Daoy (cell line): ENCODE data around the gene TP53AIP1. TPM values are rescaled to one million over a fixed set of nuclear protein-coding genes. Genes with fewer than 3 reads are reported as not detected.

Experiments used
- DNase-seq: peaks from one replicate; pipeline ENCODE4 v3.0.0-alpha.2; 2015; ENCODE audit warnings: low read depth
- total RNA-seq: library from RNA; depleted of rRNA; stranded (reverse); fragments of >200 nt; shearing (Covaris generic); gene quantifications from 2 replicates; pipeline ENCODE4 v1.2.3, GENCODE V29; 2014; rRNA removed

TP53AIP1 gene
- not detected in 2 replicates for total RNA-seq

GRCh38 chr11:128942817-128943427 lies at the start of gene TP53AIP1:
Gene TP53AIP1 (minus strand): TSS chr11:128942871. CDS start chr11:128937818, 5,053 bp downstream.
- DNase-seq = no peak

GRCh38 chr11:128988242-128988970 lies 45.7 kb upstream of the TP53AIP1 start:
- DNase-seq = no peak

GRCh38 chr11:128985880-128986279 lies 43.2 kb upstream of the TP53AIP1 start:
- DNase-seq = no peak

DNA sequence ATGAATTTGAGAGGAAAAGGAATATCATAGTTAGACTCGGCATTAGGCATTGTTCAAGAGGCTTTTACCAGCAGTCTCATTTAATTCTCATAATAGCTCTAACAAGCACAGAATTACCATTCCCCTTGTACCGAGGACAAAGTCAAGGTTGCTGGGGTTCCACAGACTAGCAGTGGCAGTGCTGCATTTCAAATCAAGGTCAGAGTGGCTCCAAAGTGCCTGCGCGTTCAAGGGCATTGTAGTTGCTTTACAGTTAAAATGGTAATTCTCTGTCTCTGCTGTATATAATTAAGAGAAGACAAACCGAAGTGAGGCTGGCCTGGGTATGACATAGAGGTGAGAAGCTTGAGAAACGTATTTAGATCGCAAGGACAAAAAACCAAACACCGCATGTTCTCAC lies 40.4 kb upstream of the TP53AIP1 start:
- DNase-seq = no peak

- no peak for DNase-seq
Observed at GRCh38 chr11:128981254-128981653, 38.6 kb upstream of the TP53AIP1 start.

DNA sequence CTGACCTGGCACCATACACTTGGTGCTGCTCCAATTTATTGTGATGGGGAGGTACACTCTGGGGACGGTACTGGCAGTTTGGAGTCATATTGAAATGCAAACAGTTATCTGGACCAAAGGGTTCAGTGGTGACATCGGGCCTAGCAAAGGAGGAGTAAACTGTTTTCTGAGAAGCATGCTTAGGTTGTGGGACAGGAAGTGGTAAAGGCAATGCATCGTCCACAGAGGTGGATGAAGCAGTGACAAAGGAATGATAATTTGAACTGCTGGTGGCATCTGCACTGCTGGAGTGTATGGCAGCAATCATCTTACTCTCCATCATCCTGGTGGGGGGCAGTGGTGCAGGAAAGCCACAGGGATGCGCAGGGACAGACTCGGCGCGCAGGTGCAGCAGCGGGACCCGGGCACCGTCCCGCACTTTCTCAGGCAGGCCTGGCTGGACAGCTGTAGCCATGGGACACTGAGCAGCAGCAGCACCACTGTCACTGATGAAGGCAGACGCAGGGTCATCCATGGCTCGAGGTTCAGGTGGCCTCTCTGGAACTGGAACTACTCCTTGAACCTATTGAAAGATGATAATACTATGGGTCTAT lies 28.0 kb upstream of the TP53AIP1 start:
- DNase-seq = no peak

DNA sequence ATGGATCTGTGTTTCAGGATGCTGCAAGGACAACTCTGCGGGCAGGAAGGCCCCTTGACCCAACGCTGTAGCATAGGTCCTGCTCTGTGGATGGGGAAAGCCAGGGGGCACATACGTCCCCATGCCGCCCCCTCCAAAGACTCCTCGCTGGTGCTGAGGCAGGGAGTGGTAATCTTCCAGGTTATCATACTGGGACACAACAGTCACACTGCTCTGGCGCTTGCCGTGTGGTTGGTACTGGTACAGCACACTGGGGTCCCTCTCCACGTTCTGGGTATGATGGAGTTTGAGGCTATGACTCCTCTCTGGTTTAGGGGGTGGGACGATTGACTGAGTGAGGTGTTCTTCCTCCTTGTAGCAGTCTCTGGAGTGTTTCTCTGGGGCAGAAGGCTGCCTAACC lies 26.2 kb upstream of the TP53AIP1 start:
- no peak for DNase-seq

GRCh38 chr11:128967578-128967977 lies 24.9 kb upstream of the TP53AIP1 start:
- no peak for DNase-seq

DNA sequence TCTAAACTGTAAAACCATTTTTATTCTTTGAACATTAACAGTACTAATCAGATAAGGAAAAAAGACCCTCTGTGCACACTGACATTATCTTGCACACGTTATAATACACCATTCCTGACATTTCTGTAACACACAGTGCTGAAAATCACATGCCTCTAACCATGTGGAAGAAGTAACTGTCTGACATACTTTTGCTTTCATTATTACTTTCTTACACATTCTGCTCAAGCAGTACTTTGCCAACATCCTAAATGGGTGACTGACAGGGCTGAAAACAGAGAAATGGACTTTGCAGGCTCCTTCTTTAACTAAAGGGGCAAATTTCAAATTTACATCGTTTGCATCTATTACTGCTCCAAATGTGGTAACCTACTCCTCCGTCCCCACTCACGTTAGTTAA lies 22.8 kb upstream of the TP53AIP1 start:
- no peak for DNase-seq

GRCh38 chr11:128964463-128964930 lies 21.8 kb upstream of the TP53AIP1 start:
- no peak for DNase-seq

DNA sequence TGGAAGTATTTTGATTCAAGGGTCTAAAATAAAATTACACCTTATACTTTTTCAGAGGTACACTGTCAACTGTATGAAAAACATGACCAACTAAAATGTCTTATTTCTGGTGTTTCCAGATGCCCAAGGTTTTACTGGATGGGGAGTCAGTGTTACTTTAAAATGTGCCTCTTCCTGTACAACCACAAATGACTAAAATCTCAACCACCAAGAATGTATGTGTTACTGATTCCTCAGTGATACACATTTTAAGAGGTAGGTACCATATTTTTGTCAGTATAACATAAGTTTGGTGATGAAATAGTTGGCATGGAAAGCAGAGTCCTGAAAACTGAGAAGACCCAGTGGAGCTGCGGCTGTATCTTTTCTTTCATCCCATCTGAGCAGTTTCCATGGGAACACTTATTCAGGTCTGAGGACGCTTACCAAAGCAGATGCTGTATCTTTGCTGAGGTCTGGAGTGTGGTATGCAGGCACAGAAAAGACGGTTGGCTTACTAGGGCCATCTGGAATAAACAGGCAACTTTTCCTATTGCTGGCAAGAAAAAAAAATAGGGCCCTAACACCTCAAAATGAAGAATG lies 21.2 kb upstream of the TP53AIP1 start:
- DNase-seq = no peak

GRCh38 chr11:128962896-128963295 lies 20.2 kb upstream of the TP53AIP1 start:
- no peak for DNase-seq

- DNase-seq = no peak
Observed at GRCh38 chr11:128961645-128962044, 19.0 kb upstream of the TP53AIP1 start.

DNA sequence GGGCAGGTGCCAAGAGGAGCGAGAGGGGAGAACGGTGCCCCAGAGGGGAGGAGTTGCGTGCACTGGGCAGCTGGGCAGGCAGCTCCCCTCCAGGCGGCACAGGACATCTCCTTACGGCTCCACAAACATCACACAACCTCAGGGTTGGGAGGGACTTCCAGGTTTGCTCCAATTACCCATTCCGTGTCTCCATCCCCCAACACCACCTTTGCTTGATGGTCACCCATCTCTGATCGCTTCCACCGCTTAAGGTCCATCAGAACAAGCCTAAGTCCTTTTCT lies 14.5 kb upstream of the TP53AIP1 start:
- no peak for DNase-seq

DNA sequence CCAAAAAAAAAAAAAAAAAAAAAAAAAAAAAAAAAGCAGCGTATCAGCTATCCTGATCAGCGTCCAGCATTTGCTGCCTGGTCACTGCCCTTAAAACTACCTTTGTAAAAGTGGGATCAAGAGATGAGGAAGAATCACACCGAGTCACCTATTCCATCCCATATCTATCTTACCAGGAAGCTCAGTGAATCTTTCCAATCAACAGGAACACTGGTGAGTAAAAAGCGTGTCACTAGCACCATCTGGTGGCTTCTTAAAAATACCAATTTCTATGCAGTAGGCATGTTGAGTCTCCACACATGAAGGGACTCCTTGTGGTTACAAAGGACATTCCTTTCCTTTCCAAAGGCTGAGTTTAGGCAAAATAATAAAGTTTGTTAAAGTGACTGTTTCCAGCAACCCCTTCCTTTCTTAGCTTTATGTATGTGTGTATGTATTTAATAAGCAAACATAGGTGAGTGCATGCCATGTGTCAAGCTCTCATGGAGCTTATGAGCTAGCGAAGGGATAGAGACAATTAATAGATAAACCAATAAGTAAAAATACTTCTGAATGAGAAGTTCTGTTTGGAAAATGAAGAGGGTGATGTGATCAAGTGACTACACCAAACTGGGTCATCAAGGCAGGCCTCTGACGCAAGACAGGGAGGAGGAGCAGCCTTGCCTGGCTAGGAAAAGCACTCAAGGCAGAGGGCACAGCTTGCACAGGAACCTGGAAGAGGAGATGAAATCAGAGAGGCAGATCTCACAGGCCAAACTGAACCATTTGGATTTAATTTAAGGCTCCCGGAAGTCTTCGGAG lies 13.9 kb upstream of the TP53AIP1 start:
- DNase-seq = peak; percentile 50

DNA sequence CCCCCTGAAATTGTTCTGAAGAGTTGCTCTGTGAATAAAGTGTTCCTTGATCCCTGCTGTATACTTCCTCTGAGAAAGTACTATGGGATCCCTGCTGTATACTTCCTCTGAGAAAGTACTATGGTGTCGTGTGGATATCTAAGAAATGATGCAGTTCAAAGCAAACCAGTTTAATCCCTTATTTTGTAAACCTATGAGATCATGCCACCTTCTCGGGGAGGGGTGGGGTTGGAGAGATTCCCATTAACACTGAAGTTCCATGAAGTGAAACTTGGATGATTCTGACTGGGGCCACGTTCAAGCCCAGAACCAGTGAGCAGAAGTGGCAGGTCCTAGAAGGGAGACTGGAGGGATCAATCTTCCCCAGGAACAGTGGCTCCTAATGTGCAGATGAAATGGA lies 13.0 kb upstream of the TP53AIP1 start:
- DNase-seq = no peak

DNA sequence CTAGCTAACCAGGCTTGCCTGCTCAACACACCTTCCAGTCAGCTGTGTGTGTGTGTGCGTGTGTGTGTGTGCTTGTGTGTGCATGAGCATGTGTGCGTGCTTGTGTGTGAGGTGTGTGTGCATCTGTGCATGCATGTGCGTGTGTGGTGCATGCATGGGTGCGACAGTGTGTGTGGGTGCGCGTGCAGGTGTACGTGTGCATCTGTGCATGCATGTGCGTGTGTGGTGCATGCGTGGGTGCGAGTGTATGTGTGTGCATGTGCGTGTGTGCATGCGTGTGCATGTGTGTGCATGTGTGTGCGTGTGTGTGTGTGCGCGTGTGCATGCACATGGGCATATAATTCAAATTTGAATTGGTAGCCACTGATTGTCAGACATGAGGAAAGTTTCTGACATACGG lies 10.5 kb upstream of the TP53AIP1 start:
- no peak for DNase-seq

DNA sequence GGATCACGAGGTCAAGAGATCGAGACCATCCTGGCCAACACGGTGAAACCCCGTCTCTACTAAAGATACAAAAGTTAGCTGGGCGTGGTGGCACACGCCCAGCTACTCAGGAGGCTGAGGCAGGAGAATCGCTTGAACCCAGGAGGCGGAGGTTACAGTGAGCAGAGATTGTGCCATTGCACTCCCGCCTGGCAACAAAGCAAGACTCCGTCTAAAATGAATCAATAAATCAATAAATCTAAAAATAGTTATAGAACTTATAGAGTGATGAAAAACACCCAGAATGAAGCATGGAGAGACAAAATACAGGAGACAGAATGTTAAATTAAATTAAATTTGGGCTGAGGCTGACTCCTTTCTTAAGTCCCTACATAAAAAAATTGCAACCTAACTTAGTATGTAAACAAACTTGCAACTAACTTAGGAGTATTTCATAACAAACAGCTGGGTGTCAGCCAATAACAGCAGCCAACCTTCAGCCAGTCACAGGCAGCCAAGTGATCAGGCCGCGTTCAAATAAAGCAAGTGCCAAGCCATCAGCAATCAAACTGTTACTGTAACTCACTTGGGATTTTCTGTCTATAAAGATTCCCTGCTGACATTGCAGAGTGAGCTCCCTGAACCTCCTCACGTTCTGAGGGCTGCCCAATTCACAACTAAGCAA lies 7.3 kb upstream of the TP53AIP1 start:
- DNase-seq = no peak

DNA sequence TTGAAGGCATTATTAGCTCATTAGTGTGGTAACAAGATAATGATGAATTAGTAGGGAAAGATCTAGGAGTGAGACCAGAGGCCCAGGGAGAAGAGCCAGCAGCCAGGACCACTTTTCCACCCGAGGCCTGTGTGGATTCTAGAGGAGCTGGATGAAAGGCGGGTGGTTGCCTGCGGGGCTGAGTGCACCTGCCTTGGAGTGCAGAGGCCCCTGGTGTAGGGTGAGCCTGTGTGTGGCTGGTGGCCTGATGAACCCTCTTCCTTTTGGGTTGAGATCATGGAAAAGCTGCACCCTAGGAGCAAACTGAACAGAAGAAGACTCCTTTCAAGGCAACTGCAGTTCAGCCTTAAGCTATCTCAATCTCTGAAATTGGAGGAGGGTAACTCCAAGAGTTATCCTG lies 5.9 kb upstream of the TP53AIP1 start:
- DNase-seq = no peak

DNA sequence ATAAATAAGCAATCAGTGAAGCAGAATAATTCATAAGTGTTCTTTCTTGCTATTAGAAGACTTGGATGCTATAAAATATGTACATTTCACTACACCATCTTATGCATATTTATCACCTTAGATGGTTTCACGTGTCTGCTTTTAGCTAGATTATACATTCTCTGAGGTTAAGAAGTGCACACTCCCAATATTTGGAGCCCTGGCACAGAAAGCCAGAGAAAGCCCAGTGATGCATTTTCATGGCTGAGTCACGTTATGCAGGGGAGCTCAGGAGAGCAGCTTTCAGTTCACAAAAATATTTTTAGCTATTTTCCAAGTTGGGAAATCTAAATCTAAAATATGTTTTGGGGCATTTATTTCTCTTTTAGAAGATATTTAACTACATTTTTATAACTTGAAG lies 5.1 kb upstream of the TP53AIP1 start:
- no peak for DNase-seq

DNA sequence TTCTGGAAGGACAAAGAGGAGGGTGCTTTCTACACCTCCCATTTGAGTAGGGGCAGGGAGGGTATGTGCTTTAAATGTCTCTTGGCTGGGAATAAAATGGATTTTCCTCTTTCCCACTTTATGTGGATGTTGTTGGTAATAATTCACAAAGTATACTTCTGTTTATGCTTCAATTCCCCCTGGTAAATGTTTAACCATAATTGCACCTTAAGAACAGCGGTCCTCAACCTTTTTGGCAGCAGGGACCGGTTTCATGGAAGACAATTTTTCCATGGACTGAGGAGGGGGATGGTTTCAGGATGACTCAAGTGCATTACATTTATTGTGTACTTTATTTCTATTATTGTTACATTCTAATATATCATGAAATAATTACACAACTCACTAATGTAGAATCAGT lies 4.0 kb upstream of the TP53AIP1 start:
- no peak for DNase-seq
